ENCODE measurements around the gene ZNF143.

DNA sequence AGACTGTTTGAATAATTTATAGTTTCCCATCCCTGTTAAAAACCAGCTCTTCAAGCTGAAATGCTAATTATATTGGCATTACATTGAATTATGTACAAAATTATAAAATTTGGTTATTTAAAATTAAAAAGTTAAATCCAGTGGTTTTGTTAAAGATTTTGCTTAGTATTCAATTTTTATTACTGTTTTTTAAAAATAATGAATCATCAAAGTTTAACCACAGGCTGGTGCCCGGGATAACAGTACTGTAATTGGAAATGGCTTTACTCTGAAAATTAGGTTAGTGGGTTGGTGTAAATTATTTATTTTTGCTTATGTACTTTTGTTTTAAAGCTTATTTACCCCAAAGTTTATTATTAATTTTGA, 67.3 kb downstream of the ZNF143 start:
- no peak for TF ChIP-seq POLR2A (IDR thresholded peaks at IDR 0.05; ENCODE audit: low read depth, low read length)
- TF ChIP-seq POLR2AphosphoS5 (IDR thresholded peaks at IDR 0.05; ENCODE audit: low read depth, low read length), result no peak

Measured in GM12892 (cell line).